ENCODE measurements around the gene CD247.

Gene CD247

DNA sequence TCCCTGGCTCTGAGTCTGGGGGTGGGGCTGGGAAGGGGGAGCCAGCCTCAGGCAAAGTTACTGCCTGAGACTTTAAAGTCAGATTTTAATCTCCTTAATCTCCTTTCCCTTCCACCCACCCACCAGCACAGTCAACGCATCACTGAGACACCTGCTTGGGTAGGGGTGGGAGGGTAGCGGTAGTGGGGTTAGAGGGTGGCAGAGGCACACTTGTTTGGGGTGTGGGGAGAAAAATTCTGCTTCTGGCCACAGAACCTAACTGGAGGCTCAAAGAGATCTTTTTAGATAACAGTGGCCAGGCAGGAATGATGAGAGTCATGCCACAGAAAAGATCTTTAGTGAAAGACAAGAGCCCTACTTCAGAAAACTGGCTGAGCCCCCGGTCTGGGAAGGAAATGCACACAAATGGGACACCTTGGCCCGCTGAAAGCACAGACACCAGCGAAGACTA, 44.1 kb downstream of the CD247 start:
- no peak for DNase-seq
- H4K20me1 ChIP-seq (ENCODE audit: insufficient read depth, low read length) = no peaks in the 10 kb centered on the region
- no peak overlapping the region for H3K4me3 ChIP-seq (ENCODE audit: low read length)
- no peak overlapping the region for H3K27ac ChIP-seq (ENCODE audit: low read length)
- no peaks in the 10 kb centered on the region for H3K36me3 ChIP-seq (replicated peaks; ENCODE audit: insufficient read depth, low read length)
- no peak overlapping the region for H2AFZ ChIP-seq (ENCODE audit: low read length)
- no peaks in the 10 kb centered on the region for H3K9me2 ChIP-seq (replicated peaks; ENCODE audit: insufficient read depth, low read length)
- no peaks in the 10 kb centered on the region for H3K27me3 ChIP-seq (replicated peaks; ENCODE audit: insufficient read depth, low read length)
- TF ChIP-seq EZH2phosphoT487 (IDR thresholded peaks at IDR 0.05; ENCODE audit: low read length) (no peak), EZH2 (optimal IDR thresholded peaks at IDR 0.05; ENCODE audit: low read depth, low read length) (no peak)
- no peaks in the 10 kb centered on the region for H3F3A ChIP-seq (ENCODE audit: insufficient read depth, low read length)
- H3K79me2 ChIP-seq (ENCODE audit: low read length) = no peaks in the 10 kb centered on the region
- no peak overlapping the region for H3K9ac ChIP-seq (ENCODE audit: low read length)
- no peak overlapping the region for H3K4me2 ChIP-seq (ENCODE audit: low read depth, low read length)
- no peaks in the 10 kb centered on the region for H3K4me1 ChIP-seq (ENCODE audit: low read length)
- no peaks in the 10 kb centered on the region for H3K9me3 ChIP-seq (replicated peaks; ENCODE audit: insufficient read depth, low read length)

DNA sequence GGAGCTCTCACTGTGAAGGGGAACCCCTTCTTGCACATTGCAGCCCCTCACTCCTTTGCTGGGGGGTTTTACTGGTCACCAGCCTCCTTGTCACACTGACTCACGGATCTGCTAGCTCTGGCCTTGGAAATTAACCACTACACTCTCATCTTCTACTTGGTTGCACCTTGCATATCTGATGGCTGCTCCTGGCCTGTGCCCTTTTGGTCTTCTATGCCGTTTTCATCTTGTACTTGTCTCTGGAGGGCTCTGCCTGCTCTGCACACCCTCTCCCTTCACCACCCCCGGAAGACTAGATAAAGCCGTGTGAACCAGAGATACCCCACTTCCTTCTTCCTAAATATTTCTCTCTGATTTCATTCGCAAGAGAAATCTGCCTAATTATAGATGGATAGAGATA, 44.6 kb downstream of the CD247 start:
- Histone ChIP-seq H3K79me2 (ENCODE audit: low read length) (no peaks in the 10 kb centered on the region), H3K4me1 (ENCODE audit: low read length) (no peaks in the 10 kb centered on the region), H3K27me3 (replicated peaks; ENCODE audit: insufficient read depth, low read length) (no peaks in the 10 kb centered on the region), H3K27ac (ENCODE audit: low read length) (no peak overlapping the region), H3K9me3 (replicated peaks; ENCODE audit: insufficient read depth, low read length) (no peaks in the 10 kb centered on the region), H3F3A (ENCODE audit: insufficient read depth, low read length) (no peaks in the 10 kb centered on the region), H3K4me3 (ENCODE audit: low read length) (no peak overlapping the region), H3K9me2 (replicated peaks; ENCODE audit: insufficient read depth, low read length) (no peaks in the 10 kb centered on the region), H3K9ac (ENCODE audit: low read length) (no peak overlapping the region), H4K20me1 (ENCODE audit: insufficient read depth, low read length) (no peaks in the 10 kb centered on the region), H3K36me3 (replicated peaks; ENCODE audit: insufficient read depth, low read length) (no peaks in the 10 kb centered on the region), H3K4me2 (ENCODE audit: low read depth, low read length) (no peak overlapping the region), H2AFZ (ENCODE audit: low read length) (no peak overlapping the region)
- TF ChIP-seq EZH2phosphoT487 (IDR thresholded peaks at IDR 0.05; ENCODE audit: low read length) (no peak), EZH2 (optimal IDR thresholded peaks at IDR 0.05; ENCODE audit: low read depth, low read length) (no peak)
- no peak for DNase-seq

DNA sequence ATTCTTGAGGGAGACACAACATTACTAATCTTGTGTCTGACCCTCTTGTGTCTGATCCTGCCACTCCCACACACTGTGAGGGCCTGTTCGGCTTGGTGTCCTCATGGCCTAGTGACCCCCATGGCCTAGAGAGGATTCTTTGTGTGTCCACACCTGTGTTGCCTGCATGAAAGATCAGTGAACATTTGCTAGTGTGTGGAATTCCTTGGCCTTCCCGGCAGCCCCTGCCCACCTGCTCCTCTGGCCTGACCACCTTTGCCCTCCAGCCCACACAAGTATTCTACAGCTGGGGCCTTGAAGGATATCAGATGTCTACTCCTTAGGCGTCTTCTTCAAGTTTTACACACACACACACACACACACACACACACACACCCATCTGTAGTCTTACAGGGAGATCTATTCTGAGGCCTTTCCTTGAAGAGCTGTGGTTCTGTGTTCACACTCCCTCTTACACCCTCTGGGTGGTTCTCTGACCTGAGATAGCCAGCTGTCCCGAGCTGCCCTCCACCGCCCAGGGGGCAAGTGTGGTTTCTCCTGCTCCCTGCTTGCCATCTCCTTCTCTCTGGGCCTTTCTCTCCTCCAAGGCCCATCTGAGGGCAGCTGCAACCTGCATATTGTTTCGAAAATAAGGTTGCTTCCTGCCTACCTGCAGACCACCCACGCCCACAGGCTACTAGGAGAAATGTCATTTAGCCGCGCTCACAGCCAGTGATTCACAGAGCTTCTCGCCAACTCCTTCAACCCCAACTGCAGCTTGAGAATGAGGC, 45.4 kb downstream of the CD247 start:
- Histone ChIP-seq H3K36me3 (replicated peaks; ENCODE audit: insufficient read depth, low read length) (no peaks in the 10 kb centered on the region), H2AFZ (ENCODE audit: low read length) (no peak overlapping the region), H3K9me2 (replicated peaks; ENCODE audit: insufficient read depth, low read length) (no peaks in the 10 kb centered on the region), H3F3A (ENCODE audit: insufficient read depth, low read length) (no peaks in the 10 kb centered on the region), H3K4me2 (ENCODE audit: low read depth, low read length) (no peak overlapping the region), H3K27ac (ENCODE audit: low read length) (no peak overlapping the region), H4K20me1 (ENCODE audit: insufficient read depth, low read length) (no peaks in the 10 kb centered on the region), H3K4me3 (ENCODE audit: low read length) (no peak overlapping the region), H3K9ac (ENCODE audit: low read length) (no peak overlapping the region), H3K9me3 (replicated peaks; ENCODE audit: insufficient read depth, low read length) (no peaks in the 10 kb centered on the region), H3K4me1 (ENCODE audit: low read length) (no peaks in the 10 kb centered on the region), H3K27me3 (replicated peaks; ENCODE audit: insufficient read depth, low read length) (no peaks in the 10 kb centered on the region), H3K79me2 (ENCODE audit: low read length) (no peaks in the 10 kb centered on the region)
- no peak for DNase-seq
- TF ChIP-seq, protein P1, sequence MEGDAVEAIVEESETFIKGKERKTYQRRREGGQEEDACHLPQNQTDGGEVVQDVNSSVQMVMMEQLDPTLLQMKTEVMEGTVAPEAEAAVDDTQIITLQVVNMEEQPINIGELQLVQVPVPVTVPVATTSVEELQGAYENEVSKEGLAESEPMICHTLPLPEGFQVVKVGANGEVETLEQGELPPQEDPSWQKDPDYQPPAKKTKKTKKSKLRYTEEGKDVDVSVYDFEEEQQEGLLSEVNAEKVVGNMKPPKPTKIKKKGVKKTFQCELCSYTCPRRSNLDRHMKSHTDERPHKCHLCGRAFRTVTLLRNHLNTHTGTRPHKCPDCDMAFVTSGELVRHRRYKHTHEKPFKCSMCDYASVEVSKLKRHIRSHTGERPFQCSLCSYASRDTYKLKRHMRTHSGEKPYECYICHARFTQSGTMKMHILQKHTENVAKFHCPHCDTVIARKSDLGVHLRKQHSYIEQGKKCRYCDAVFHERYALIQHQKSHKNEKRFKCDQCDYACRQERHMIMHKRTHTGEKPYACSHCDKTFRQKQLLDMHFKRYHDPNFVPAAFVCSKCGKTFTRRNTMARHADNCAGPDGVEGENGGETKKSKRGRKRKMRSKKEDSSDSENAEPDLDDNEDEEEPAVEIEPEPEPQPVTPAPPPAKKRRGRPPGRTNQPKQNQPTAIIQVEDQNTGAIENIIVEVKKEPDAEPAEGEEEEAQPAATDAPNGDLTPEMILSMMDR (IDR thresholded peaks at IDR 0.05; ENCODE audit: low read length) = no peak
- TF ChIP-seq EZH2 (optimal IDR thresholded peaks at IDR 0.05; ENCODE audit: low read depth, low read length) (no peak), EZH2phosphoT487 (IDR thresholded peaks at IDR 0.05; ENCODE audit: low read length) (no peak)

DNA sequence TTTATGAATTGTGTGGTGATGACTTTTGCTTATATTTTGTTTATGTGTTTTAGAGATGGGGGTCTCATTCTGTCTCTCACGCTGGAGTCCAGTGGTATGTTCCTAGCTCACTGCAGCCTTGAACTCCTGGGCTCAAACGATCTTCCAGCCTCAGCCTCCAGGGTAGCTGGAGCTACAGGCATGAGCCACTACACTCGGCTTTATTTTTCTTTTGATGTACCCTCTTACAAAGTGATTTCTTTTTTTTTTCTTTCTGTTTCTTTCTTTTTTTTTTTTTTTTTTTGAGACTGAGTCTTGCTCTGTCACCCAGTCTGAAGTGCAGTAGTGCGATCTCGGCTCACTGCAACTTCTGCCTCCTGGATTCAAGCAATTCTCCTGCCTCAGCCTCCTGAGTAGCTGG, 46.8 kb downstream of the CD247 start:
- Histone ChIP-seq H3K4me1 (ENCODE audit: low read length) (no peaks in the 10 kb centered on the region), H2AFZ (ENCODE audit: low read length) (no peak overlapping the region), H3K4me3 (ENCODE audit: low read length) (no peak overlapping the region), H3F3A (ENCODE audit: insufficient read depth, low read length) (no peaks in the 10 kb centered on the region), H3K27ac (ENCODE audit: low read length) (no peak overlapping the region), H3K4me2 (ENCODE audit: low read depth, low read length) (no peak overlapping the region), H3K79me2 (ENCODE audit: low read length) (no peaks in the 10 kb centered on the region), H4K20me1 (ENCODE audit: insufficient read depth, low read length) (no peaks in the 10 kb centered on the region), H3K9me2 (replicated peaks; ENCODE audit: insufficient read depth, low read length) (no peaks in the 10 kb centered on the region), H3K9ac (ENCODE audit: low read length) (no peak overlapping the region), H3K36me3 (replicated peaks; ENCODE audit: insufficient read depth, low read length) (no peaks in the 10 kb centered on the region), H3K9me3 (replicated peaks; ENCODE audit: insufficient read depth, low read length) (no peaks in the 10 kb centered on the region), H3K27me3 (replicated peaks; ENCODE audit: insufficient read depth, low read length) (no peaks in the 10 kb centered on the region)
- no peak for DNase-seq
- TF ChIP-seq EZH2phosphoT487 (IDR thresholded peaks at IDR 0.05; ENCODE audit: low read length) (no peak), EZH2 (optimal IDR thresholded peaks at IDR 0.05; ENCODE audit: low read depth, low read length) (no peak)
- TF ChIP-seq, protein P1 (IDR thresholded peaks at IDR 0.05; ENCODE audit: low read length) = no peak
